ENCODE data around the gene NHLRC3. TPM values are rescaled to one million over a fixed set of nuclear protein-coding genes. Genes with fewer than 3 reads are reported as not detected.
"Not testable (repeated sequence)": the region's sequence is repeated elsewhere in the genome, so short reads cannot be mapped to it uniquely, and the experiment has no call there.

Gene NHLRC3
- total RNA-seq (2014; rRNA removed; shearing (Covaris generic)): 11.0 and 12.6 TPM in 2 replicates

GRCh38 chr13:39037880-39038568, at the start of gene NHLRC3, which contains the start of gene PROSER1:
Gene NHLRC3 (plus strand): TSS chr13:39038456. CDS start chr13:39038640, 184 bp downstream.
Gene PROSER1 (minus strand): TSS chr13:39038089. CDS start chr13:39037242, 847 bp downstream.
- DNase-seq (ENCODE audit: low read depth): peak; percentile 83

GRCh38 chr13:38990693-38991092, 47.6 kb upstream of the NHLRC3 start, which contains the start of gene STOML3:
Gene STOML3 (minus strand): TSS chr13:38990831. CDS start chr13:38990721, 110 bp downstream.
- no peak for DNase-seq (ENCODE audit: low read depth)

- DNase-seq (ENCODE audit: low read depth): no peak
Observed at GRCh38 chr13:38993381-38993780, 44.9 kb upstream of the NHLRC3 start.

GRCh38 chr13:38998739-38999138, 39.5 kb upstream of the NHLRC3 start:
- DNase-seq (ENCODE audit: low read depth): no peak

- not testable (repeated sequence) for DNase-seq (ENCODE audit: low read depth)
Observed at GRCh38 chr13:39006371-39007111, 31.7 kb upstream of the NHLRC3 start.

- DNase-seq (ENCODE audit: low read depth): no peak
Observed at GRCh38 chr13:39012608-39013007, 25.6 kb upstream of the NHLRC3 start.

GRCh38 chr13:39013462-39013861, 24.8 kb upstream of the NHLRC3 start:
- DNase-seq (ENCODE audit: low read depth): no peak

- no peak for DNase-seq (ENCODE audit: low read depth)
Observed at GRCh38 chr13:39016087-39016486, 22.2 kb upstream of the NHLRC3 start.

GRCh38 chr13:39016787-39017186, 21.5 kb upstream of the NHLRC3 start:
- DNase-seq (ENCODE audit: low read depth): peak; percentile 7

GRCh38 chr13:39020853-39021462, 17.3 kb upstream of the NHLRC3 start:
- DNase-seq (ENCODE audit: low read depth): no peak

- no peak for DNase-seq (ENCODE audit: low read depth)
Observed at GRCh38 chr13:39023316-39023715, 14.9 kb upstream of the NHLRC3 start.

- DNase-seq (ENCODE audit: low read depth): no peak
Observed at GRCh38 chr13:39023761-39024160, 14.5 kb upstream of the NHLRC3 start.

- no peak for DNase-seq (ENCODE audit: low read depth)
Observed at GRCh38 chr13:39025433-39025839, 12.8 kb upstream of the NHLRC3 start.

GRCh38 chr13:39032150-39032549, 6.1 kb upstream of the NHLRC3 start:
- DNase-seq (ENCODE audit: low read depth): no peak

- DNase-seq (ENCODE audit: low read depth): no peak
Observed at GRCh38 chr13:39034085-39034484, 4.2 kb upstream of the NHLRC3 start.

GRCh38 chr13:39035204-39035603, 3.1 kb upstream of the NHLRC3 start:
- no peak for DNase-seq (ENCODE audit: low read depth)

- no peak for DNase-seq (ENCODE audit: low read depth)
Observed at GRCh38 chr13:39035799-39036198, 2.5 kb upstream of the NHLRC3 start.

GRCh38 chr13:39036212-39036611, 2.0 kb upstream of the NHLRC3 start:
- peak; percentile 13 for DNase-seq (ENCODE audit: low read depth)

GRCh38 chr13:39037410-39037879, 811 bp upstream of the NHLRC3 start:
- no peak for DNase-seq (ENCODE audit: low read depth)

- peak; percentile 35 for DNase-seq (ENCODE audit: low read depth)
Observed at GRCh38 chr13:39038569-39039030, 344 bp downstream of the NHLRC3 start.

GRCh38 chr13:39039041-39039440, 785 bp downstream of the NHLRC3 start:
- DNase-seq (ENCODE audit: low read depth): peak; percentile 6

GRCh38 chr13:39040206-39040605, 1.9 kb downstream of the NHLRC3 start:
- no peak for DNase-seq (ENCODE audit: low read depth)
